GM19463 (cell line): ENCODE data around the gene AMZ1.

ENCODE experiments used
- ATAC-seq: cut with Tn5 transposase; IDR thresholded peaks from one replicate; pipeline ENCODE4 v1.9.1; 2021; ENCODE audit warnings: mild to moderate bottlenecking, moderate library complexity; ENCODE audit not compliant: unreplicated experiment

AMZ1 gene

DNA sequence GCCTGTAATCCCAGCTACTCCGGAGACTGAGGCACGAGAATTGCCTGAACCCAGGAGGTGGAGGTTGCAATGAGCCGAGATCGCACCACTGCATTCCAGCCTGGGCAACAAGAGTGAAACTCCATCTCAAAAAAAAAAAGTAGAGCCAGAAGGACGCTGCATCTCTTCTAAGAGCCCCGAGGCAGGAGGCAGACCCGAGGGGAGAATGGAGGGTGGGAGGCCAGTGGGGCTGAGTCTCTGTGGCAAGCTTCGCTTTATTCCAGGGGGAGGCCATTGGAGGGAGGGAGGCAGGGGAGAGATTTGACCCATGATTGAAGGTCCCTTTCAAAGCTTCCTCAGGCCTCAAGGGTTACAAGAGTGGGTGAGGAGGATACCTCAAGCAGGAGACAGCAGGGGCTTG is 37.6 kb upstream of the AMZ1 start:
- no peak for ATAC-seq

GRCh38 chr7:2651336-2651735 is 36.7 kb upstream of the AMZ1 start:
- no peak for ATAC-seq

GRCh38 chr7:2651847-2652735 is 35.9 kb upstream of the AMZ1 start:
- ATAC-seq = no peak

DNA sequence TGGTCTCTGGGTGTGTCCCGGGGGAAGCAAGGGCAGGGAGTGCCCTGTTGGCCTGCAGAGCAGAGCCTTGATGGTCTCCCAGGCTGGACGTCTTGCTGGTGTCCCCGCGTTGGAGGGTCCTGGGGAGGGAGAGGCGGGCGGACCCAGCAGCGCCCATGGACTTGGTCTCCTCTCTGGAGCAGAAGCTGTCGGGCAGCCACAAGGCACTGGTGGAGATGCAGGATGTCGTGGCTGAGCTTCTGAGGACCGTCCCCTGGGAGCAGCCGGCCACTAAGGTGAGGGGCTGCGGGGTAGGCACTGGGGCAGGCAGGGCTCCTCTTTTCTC is 35.3 kb upstream of the AMZ1 start:
- no peak for ATAC-seq

DNA sequence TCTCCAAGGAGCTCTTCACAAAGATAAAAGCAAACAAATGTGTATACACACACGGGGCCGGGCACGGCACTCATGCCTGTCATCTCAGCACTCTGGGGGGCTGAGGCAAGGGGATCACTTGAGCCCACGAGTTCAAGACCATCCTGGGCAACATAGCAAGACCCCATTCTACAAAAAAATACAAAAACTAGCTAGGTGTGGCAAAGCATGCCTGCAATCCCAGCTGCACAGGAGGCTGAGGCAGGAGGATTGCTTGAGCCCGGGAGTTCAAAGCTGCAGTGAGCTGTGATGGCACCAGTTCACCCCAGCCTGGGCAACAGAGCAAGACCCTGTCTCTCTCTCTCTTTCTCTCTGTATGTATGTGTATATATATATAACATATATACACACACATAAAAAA is 33.9 kb upstream of the AMZ1 start:
- no peak for ATAC-seq

DNA sequence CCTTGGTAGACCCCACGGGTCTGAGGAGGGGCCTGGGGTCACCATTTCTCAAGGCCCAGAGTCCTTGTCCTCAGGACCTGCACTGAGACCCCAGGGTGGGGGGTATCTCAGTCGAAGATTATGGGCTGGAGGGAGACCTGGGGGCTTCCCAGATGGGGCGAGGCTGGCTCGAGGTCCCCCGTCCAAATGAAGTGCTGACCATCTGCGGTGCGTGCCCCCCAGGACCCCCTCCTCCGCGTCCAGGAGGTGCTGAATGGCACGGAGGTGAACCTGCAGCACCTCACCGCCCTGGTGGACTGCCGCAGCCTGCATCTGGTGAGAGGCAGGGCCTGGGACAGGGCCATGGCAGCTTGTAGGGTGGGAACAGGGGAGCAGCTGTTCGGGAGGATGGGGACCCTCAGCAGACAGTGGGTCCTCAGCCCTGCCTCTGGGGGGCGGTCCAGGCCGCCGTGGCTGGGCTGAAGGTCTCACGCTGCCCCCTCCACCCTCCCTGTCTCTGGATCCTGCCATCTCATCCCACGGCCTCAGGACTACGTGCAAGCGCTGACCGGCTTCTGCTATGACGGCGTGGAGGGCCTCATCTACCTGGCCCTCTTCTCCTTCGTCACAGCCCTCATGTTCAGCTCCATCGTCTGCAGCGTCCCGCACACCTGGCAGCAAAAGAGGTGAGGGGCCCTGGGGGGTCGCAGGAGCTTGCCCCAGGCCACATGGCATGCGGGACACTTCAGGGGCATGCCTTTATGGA is 32.0 kb upstream of the AMZ1 start:
- ATAC-seq = no peak

DNA sequence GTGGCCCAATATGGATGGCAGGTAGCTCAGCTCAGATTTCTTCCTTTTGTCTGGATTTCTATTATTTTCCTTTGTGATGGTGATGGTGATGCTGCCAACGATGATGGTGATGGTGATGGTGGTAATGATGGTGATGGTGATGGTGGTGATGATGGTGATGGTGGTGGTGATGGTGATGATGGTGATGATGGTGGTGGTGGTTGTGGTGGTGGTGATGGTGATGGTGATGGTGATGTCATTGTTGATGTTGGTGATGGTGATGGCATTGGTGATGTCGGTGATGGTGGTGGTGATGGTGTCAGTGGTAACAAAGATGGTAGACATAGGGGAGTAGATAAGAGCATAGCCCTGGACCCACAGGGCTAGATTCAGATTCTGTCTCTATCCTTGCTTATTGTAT is 30.8 kb upstream of the AMZ1 start:
- no peak for ATAC-seq

DNA sequence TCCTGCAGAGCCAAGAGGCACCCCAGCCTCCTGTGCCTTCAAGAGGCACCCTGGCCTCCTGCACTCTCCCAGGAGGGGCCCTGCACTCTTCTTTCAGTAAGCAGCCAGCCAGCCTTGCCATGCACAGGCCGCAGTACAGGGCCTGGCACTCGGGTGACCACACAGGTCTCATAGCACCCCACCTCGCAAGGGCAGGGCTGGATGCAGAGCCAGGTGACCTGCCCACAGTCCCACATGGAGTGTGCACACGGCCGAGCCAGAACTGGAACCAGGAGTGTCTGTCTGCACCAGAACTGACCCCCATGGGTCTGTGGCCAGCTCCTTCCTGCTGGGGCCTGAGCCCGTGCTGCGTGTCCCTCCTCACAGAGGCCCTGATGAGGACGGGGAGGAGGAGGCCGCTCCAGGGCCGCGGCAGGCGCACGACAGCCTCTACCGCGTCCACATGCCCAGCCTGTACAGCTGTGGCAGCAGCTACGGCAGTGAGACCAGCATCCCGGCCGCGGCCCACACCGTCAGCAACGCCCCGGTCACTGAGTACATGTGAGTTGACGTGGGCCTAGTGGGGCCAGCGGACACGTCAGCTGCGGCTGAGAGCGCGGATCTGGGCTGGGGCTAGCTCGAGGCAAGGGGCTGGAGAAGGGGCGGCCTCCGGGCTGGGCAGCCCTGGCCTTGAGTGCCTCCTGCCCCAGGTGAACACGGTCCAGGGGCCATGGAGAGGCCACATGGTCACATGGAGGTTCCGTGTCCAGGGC is 29.9 kb upstream of the AMZ1 start:
- no peak for ATAC-seq

DNA sequence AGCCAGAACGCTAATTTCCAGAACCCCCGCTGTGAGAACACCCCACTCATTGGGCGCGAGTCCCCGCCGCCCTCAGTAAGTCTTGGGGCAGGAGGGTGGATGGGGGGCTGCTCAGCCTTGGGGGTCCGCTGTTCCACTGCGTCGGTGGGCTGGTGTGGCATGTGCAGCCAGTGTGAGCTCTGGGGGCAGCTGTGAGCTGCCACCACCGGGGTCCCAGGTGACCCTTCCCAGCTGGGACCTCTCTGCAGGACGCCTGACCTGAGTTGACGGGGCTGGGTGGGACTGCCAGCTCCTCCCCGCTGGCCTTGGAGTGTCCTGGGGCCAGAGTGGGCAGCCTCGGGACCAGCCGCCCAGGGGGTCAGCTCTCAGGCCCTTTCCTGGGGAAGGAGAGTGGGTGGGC is 29.1 kb upstream of the AMZ1 start:
- no peak for ATAC-seq

DNA sequence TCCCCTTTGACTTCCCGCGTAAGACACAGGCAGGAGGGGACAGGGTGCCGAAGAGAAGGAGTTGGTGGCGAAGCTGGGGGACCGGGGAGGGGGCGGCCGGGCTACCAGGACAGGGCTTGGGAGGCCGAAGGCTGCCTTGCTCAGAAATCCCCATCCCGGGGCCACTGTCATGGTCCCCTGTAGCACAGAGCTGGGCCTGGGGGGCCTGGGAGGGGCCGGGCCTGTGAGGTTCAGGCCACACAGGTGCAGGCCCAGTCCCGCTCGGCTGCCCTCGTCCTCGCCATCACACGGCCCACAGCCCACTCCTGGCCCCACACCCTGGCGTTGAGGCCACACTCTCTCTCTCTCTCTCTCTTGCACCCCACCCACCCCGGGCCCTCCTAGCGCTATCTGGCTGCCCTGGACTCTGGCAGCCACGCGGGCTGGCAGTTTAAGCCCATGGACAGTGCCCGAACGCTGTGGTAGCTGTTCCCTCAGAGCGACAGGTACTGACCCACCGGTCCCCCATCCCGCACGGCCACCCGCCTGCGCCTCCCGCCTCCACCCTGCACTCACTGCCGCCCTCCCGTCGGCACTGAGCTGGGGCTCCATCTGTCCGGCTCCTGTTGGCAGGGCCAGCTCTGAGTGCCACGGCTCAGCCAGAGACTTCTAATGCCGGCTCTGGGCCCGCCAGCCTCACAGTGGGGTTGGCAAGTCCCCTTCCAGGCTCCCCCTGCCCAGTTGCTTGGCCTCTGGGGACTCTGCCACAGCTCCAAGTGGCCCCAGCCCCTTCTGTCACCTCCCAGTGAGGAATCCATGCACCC is 28.2 kb upstream of the AMZ1 start:
- ATAC-seq = no peak

GRCh38 chr7:2660359-2661095 is 27.5 kb upstream of the AMZ1 start:
- ATAC-seq = no peak

DNA sequence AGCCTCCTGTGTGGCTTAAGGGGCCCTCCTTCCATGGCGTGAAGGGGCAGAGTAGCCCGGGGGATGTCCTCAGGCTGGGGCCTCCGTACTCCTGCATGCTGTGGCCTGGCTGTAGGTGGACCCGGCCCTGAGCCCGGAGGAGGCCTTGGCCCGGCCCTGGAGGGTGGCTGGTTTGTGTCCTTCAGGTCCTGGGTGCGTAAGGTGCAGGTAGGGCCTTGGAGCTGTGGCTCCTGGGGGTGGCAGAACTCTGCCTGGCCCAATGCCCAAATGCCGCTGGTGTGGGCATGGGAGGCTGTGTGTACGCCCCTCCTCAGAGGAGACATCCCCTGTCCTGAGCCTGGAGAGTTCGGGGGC is 26.9 kb upstream of the AMZ1 start:
- ATAC-seq = no peak

DNA sequence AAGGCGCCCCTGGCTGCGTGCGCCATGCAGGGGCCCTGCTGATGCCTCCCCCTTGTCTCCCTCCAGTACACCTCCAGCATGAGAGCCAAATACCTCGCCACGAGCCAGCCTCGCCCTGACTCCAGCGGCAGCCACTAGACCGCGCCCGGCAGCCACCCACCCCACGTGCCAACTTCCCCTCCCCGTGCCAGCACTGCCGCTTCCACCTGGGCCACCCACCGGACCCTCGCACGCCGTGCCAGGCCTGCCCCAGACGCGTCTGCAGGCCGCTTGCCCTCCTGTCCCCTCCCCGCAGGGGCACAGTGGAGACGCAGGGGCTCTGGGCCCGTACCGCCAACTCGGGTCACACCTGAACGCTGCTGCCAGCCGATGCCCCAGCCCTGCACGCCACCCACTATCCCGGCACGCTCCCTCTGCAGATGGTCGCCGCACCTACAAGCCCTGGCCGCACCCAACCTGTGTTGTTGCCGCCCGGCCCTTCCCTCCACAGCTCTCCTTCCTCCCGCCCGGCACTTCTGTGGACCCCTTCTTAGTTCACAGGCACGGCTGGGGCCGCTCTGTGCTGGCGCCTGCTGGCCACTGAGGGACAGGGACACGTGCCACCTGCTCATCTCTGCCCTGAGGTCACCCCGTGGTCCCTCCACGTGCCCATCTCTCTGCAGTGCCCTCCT is 26.3 kb upstream of the AMZ1 start:
- no peak for ATAC-seq

DNA sequence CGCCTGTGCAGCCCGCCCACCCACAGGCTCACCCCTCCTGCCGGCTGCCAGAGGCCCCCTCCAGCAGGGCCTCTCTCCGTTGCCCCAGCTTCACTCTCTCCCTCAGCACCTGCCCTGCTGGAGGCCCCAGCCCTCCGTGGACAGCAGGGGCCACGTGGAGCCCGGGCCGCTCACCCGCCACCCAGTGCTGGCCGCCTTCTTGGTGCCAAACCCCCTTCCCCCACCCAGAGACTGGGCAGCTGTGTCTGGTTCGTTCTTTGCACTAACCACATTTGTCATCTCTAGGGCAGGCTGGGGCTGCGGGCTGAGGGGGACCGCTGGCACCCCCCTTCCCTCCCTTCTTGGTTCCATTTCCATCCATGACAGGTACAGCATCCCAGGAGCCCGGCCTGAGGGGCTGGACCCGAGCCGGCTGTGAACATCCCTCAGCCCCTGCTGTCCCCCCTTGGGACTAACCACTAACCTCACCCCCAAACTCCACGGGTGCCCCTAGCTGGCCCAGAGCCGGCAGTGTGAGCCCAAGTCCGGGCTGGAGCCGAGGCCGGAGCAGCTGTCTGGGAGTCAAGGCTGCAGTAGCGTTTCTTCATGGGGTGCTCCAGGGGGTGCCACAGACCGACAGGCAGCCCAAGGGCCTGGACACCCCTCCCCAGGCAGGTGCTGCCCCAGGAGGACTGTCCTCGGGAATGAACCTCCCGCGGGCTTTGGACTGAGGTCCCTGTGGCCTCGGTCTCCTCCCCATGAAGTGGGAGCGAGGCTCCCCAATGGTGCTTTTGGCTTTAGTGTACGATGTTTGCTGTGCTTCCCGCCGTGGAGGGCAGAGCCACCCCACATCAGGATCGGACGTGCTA is 25.5 kb upstream of the AMZ1 start:
- ATAC-seq = no peak

- no peak for ATAC-seq
Measured at GRCh38 chr7:2663121-2663886, 24.7 kb upstream of the AMZ1 start.

DNA sequence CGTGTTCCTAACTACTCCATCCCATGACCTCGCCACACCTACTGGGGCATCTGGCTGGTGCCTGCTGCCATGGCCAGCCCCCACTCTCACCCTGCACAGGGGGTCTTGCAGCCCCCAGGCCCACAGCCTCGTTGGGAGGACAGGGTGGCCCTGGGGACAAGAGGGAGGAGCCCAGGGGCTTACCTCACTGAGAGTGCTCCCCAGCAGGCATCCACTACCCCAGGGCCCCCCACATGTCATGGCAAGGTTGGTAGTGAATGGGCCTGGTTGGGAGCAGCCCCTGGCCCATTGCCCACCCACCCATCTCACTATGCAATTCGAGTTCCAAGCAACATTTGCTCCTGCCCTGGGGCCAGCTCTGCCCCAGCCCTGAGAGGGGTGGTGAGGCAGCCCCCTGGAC is 24.0 kb upstream of the AMZ1 start:
- no peak for ATAC-seq

- ATAC-seq = no peak
Measured at GRCh38 chr7:2665359-2665791, 22.6 kb upstream of the AMZ1 start.

DNA sequence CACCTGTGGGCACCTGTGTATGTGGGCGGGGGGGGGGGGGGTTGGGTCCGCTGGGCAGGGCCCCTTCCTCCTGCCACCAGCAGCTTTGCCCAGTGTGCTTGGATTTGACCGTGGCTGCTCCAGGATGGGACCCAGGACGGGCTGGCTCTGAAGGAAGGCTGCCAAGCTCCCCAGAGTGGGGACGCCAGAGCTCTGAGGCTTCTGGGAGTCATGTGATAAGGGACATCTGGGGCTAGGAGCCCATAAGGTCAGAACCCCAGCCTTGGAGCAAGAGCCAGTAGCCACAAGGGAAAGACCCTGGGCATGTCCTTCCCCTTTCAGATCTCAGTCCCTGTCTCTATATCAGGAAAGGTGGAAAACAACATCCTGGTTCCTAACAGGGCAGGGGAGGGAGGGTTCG is 21.8 kb upstream of the AMZ1 start:
- no peak for ATAC-seq
